NB4 (cell line): ENCODE measurements around the gene POU3F1.

Source experiments
- DNase-seq: peaks from one replicate; pipeline ENCODE4 v3.0.0; 2010; ENCODE audit warnings: low read depth
- H3K4me3 ChIP-seq: one replicate; pipeline ENCODE4 v1.5.1; 2011; ENCODE audit warnings: mild to moderate bottlenecking, low read depth, low read length, moderate library complexity
- CTCF ChIP-seq: IDR thresholded peaks from one replicate; pipeline ENCODE4 v1.5.1; 2012; ENCODE audit warnings: low read depth, low read length
- MYC ChIP-seq: IDR thresholded peaks from 2 replicates; pipeline ENCODE4 v1.6.1; 2011; ENCODE audit warnings: low read depth, low read length
- POLR2A ChIP-seq: IDR thresholded peaks from 2 replicates; pipeline ENCODE4 v1.6.1; 2011; ENCODE audit warnings: mild to moderate bottlenecking; ENCODE audit not compliant: insufficient read length; ENCODE audit errors: extremely low read depth
- TF ChIP-seq, protein P1 (sequence below): IDR thresholded peaks from 2 replicates; pipeline ENCODE4 v1.6.1; 2011; ENCODE audit warnings: low read depth, low read length

The POU3F1 gene

DNA sequence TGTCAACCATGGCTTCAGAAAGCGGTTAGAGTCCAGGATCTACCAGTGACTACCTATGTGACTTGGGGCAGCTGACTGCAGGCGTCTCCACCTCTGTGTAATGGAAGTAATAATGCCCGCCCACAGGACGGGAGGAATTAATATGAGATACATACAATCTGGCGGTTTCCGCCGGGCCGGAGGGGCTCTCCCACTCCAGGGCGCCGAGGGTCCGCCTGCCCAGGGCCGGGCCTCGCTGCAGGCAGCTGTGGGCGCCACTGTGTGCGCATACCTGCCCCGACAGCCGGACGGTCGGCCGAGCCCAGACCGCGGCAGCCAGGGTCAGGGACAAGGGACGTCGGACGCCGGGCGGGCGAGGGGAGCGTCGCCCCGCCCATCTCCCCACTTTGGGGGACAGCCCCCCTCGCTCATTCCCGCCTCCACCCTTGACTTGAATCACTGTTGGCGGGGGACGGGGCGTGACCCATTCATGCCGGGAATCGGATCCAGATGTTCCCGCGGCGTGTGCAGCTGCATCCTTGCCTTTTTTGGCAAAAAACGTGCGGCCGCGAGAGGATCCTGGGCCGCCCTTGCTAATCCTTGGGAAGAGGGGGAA is 50.7 kb downstream of the POU3F1 start:
- TF ChIP-seq, protein P1, sequence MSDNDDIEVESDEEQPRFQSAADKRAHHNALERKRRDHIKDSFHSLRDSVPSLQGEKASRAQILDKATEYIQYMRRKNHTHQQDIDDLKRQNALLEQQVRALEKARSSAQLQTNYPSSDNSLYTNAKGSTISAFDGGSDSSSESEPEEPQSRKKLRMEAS: no peak
- TF ChIP-seq POLR2A (no peak), MYC (no peak), CTCF (no peak)
- H3K4me3 ChIP-seq: no peak overlapping the region
- DNase-seq: no peak

- TF ChIP-seq, protein P1: no peak
- no peak for TF ChIP-seq MYC
- no peak for TF ChIP-seq POLR2A
- TF ChIP-seq CTCF: no peak
- DNase-seq: no peak
- no peak overlapping the region for H3K4me3 ChIP-seq
Measured at GRCh38 chr1:37994886-37995566, 51.6 kb downstream of the POU3F1 start.
